Measurements from ENCODE around the gene AKR1D1.
"Not testable (repeated sequence)": the region's sequence is repeated elsewhere in the genome, so short reads cannot be mapped to it uniquely, and the experiment has no call there.

AKR1D1 gene, protein sequence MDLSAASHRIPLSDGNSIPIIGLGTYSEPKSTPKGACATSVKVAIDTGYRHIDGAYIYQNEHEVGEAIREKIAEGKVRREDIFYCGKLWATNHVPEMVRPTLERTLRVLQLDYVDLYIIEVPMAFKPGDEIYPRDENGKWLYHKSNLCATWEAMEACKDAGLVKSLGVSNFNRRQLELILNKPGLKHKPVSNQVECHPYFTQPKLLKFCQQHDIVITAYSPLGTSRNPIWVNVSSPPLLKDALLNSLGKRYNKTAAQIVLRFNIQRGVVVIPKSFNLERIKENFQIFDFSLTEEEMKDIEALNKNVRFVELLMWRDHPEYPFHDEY

DNA sequence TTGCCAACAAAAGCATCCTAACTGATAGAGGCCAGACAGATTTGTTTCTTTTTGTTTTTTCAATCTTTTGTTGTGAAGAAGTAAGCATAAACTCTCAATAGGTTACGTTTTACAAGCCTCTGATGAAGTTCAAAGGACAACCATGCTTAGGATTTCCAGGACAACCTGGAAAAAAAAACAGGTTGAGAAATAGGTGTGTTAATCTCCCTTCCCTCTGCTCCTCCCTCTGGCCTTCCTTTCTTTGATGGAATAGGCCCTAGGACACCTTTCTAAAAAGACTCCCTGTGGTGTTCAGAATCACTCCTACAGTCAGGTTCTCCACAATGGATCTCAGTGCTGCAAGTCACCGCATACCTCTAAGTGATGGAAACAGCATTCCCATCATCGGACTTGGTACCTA is at the start of gene AKR1D1:
Gene AKR1D1, plus strand, starts transcription at position 264 of the 400 bp plus-strand sequence. Its CDS starts 60 bp downstream, at position 324.
- no peak for DNase-seq

- no peak for DNase-seq
Observed at GRCh38 chr7:138027100-138027499, 49.2 kb upstream of the AKR1D1 start.

- DNase-seq: no peak
Observed at GRCh38 chr7:138029126-138029525, 47.1 kb upstream of the AKR1D1 start.

- DNase-seq: no peak
Observed at GRCh38 chr7:138029941-138030340, 46.3 kb upstream of the AKR1D1 start.

DNA sequence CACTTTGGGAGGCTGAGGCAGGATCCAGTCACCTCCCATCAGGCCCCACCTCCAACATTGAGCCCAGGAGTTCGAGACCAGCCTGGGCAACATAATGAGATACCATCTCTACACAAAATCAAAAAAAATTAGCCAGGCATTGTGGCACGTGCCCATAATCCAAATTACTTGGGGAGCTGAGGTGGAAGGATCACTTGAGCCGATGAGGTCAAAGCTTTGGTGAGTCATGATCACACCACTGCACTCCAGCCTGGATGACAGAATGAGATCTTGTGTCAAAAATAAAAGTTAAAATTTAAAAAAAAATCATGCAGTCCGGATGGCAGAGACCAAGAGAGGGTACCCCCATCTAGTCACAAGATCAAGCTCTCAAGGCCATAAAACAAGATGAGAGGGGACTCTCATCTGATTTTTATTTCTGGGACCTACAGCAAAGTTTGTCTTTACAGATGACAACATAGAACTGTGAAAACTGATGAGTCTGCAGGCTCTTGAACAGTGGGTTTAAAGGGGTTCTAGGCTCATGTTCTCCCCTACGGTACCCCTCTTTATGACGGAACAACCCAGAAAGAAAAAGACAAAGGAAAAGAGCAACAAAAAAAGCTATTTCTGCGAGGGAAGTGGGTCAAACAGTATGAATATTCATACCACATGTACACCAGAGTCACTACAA is 45.4 kb upstream of the AKR1D1 start:
- DNase-seq: no peak

- DNase-seq: no peak
Observed at GRCh38 chr7:138032186-138032585, 44.1 kb upstream of the AKR1D1 start.

DNA sequence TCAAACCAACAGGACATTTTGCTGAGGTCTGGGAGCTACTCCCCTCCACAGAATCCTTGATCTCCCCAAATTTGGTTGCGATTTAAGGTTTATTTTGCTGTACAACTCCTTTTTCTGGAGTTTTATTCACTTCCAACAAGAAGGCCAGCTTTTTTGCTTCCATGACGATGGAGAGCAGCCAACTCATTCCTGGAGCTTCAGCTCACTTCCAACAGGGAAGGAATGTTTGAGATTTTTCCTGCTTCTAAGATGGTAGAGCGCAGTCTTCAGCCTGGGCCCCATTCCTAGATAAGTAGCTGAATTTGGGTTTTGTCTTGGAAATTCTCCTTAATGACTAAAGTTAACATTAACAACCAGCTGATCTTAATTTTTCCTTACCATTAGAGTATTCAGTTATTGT is 43.5 kb upstream of the AKR1D1 start:
- DNase-seq: no peak

- DNase-seq: no peak
Observed at GRCh38 chr7:138033241-138033640, 43.0 kb upstream of the AKR1D1 start.

GRCh38 chr7:138036135-138036534 is 40.1 kb upstream of the AKR1D1 start:
- DNase-seq: no peak

DNA sequence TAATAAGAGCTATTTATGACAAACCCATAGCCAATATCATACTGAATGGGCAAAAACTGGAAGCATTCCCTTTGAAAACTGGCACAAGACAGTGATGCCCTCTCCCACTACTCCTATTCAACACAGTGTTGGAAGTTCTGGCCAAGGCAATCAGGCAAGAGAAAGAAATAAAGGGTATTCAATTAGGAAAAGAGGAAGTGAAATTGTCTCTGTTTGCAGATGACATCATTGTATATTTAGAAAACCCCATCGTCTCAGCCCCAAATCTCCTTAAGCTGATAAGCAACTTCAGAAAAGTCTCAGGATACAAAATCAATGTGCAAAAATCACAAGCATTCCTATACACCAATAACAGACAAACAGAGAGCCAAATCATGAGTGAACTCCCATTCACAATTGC is 36.2 kb upstream of the AKR1D1 start:
- DNase-seq: not testable (repeated sequence)

DNA sequence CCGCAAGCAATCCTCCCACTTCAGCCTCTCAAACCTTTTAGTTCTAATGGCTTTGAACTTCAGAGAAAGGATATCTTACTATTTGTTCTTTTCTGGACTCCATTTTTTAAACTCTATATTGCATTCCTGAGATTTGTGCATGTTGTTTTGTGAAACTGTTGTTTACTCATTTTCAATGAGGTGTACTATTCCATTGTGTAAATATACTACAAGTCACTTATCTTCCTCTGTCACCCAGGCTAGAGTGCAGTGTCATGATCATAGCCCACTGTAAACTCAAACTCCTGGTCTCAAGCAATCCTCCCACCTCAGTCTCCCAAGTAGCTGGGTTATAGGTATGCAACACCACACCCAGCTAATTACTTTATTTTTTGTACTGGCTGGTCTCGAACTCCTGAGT is 31.4 kb upstream of the AKR1D1 start:
- no peak for DNase-seq

DNA sequence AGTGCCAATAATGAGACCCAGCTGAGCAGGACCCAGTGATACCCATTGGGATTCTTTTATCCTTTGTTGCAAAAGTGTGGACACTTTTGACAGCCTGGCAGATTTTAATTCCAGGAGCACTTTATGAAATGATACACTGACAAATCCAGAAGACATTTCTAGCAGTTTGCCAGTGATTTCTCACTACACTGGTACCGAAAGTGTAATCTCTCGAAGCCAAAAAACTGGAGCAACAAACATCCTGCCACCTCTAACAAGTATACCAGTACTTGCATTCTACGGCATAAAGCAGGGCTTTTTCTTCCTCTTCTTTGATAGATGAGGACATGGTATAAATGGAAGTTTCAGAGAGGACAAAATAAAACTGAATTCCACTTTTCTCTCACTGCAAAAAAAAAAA is 28.4 kb upstream of the AKR1D1 start:
- no peak for DNase-seq

DNA sequence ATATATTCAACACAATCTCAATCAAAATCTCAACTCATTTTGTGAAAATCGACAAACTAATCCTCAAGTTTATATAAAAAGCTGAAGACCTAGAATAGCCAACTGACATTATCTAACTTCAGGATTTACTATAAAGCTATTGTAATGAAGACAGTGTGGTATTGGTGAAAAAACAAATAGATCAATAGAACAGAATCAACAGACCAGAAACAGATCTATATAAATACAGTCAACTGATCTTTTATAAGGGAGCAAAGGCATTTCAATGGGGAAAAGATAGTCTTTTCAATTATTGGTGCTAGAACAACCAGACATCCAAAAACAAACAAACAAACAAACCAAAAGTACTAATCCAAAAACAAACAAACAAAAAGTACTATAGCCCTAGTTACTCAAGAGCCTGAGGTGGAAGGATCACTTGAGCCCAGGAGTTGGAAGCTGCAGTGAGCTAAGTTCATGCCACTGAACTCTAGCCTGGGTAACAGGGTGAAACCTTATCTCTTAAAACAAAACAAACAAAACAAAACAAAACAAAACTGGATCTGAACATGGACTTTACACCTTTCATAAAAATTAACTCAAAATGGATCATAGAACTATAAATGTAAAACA is 26.6 kb upstream of the AKR1D1 start:
- DNase-seq: no peak

DNA sequence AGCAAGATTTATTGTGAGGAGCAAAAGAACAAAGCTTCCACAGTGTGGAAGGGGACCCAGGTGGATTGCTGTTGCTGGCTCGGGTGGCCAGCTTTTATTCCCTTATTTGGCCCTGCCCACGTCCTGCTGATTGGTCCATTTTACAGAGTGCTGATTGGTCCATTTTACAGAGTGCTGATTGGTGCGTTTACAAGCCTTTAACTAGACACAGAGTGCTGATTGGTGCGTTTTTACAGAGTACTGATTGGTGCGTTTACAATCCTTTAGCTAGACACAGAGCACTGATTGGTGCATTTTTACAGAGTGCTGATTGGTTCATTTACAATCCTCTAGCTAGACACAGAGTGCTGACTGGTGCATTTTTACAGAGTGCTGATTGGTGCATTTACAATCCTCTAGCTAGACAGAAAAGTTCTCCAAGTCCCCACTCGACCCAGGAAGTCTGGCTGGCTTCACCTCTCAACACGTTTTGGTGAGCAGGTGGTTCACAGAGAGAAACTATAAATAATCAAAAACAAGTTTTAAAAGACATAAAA is 24.5 kb upstream of the AKR1D1 start:
- DNase-seq: not testable (repeated sequence)

GRCh38 chr7:138052696-138053095 is 23.6 kb upstream of the AKR1D1 start:
- DNase-seq: no peak

- not testable (repeated sequence) for DNase-seq
Observed at GRCh38 chr7:138055698-138056097, 20.6 kb upstream of the AKR1D1 start.

DNA sequence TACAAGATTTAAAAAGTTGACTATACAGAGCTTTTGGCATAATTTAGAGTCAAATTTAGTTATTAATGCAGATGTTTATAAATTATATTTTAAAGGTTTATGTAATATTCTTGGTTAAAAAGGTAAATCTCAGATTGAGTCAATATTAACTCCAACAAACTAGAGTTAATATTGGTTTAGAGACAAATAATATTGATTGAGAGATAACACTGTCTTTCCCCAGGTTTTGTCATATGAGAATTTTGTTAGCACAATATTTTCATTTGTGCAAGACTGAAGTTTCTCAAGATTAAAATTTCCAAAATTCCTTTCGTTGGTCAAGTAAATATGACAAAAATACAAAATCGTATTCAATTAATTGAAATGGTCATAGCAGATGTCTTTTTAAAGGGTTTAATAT is 12.9 kb upstream of the AKR1D1 start:
- DNase-seq: no peak

DNA sequence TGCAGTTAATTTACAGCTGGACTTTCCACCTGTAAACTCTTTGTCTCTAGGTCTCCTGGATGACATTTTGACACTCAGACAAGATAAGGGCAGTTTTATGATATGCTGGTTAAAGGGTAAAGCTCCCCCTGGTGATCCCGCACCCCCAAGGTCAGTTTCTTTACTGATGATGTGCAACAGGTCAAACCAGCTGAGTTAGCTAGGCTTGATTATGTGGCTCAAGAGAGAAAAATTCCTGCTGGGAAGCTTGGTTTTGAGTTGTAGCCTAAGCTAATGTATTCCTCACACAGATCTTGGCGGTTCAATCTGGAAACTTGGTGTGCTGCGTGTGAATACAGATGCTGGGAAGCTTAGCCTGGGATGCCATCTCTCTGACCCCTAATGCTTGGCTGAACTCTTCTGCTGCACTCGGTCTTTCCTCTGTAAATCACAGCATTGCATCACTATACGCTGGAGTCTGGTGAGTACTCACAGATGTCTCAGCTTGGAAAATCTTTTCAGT is 11.4 kb upstream of the AKR1D1 start:
- no peak for DNase-seq

DNA sequence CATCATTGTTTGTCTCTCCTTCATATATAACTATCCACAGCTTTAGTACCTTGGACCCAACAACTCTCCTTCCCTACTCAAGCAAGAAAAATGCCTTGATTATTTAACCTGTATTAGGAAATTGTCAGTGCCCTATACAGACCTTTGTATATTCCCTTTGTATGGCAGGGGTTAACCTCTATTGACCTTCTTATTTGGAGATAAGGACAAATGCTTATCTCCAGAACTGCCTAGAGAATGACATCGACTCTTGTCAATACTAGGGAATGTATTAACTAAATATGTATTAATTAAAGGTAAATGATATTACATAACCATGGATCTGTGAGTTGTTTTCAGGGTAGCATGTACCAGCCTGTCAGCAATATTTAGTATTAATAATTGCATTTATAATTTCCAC is 10.4 kb upstream of the AKR1D1 start:
- DNase-seq: no peak

DNA sequence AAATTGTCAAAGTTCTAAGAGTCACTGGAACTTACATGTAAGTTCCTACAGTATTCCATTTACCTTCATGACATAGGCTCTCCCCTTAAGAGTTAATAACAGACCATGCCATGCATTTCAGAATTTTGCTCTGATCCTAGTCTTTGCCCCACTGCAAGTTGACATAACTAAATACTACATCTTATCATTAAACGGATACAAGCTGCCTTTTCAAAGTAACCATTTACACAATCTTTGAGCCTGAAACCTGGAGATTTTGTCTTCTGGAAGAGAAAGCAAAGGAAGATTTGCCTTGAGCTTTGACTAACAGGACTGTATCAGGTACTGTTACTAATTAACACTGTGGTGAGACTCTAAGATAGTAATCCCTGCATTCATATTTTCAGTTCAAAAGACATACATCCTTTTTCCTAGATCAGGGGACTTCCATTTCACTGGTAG is 9.3 kb upstream of the AKR1D1 start:
- no peak for DNase-seq

GRCh38 chr7:138067774-138068173 is 8.5 kb upstream of the AKR1D1 start:
- DNase-seq: no peak

- no peak for DNase-seq
Observed at GRCh38 chr7:138070908-138071307, 5.4 kb upstream of the AKR1D1 start.

- DNase-seq: no peak
Observed at GRCh38 chr7:138072726-138073125, 3.5 kb upstream of the AKR1D1 start.

DNA sequence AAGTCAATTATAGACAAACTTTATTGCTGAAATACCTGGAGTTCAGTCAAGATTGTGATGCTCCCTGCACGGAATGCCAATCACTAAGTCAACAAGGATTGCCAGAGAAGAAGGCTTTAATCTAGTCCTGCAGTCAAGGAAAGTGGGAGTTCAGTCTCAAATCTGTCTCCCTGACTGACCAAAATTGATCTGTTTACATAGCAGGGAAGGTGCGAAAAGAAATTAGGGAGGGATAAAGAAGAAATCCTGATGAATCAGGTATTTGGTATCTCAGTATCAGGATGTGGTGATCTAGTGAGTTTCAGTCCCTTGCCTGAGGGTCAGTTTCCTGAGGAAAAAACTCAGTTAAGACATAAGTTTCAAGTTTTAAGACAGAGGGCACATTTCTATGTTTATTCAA is 2.1 kb upstream of the AKR1D1 start:
- DNase-seq: no peak
